Neural cell (in vitro differentiated cells): ENCODE data around the gene ARSI.

ENCODE experiments used
- EP300 ChIP-seq: fragments of 450-650 bp; conservative IDR thresholded peaks from 2 replicates; pipeline ENCODE4 v1.6.1; 2014; ENCODE audit warnings: antibody characterized with exemption, mild to moderate bottlenecking, moderate library complexity; ENCODE audit not compliant: poor library complexity, severe bottlenecking
- EZH2 ChIP-seq: fragments of 200-600, 300-800 bp; shearing (Covaris generic), sonication (generic); IDR thresholded peaks from 2 replicates; pipeline ENCODE4 v1.6.1; 2014; ENCODE audit warnings: antibody characterized with exemption, low read length, borderline replicate concordance, mild to moderate bottlenecking; ENCODE audit not compliant: insufficient read depth, poor library complexity, severe bottlenecking
- POLR2AphosphoS5 ChIP-seq: IDR thresholded peaks from 2 replicates; pipeline ENCODE4 v1.6.1; 2012
- SMC3 ChIP-seq: fragments of 450-650 bp; conservative IDR thresholded peaks from 2 replicates; pipeline ENCODE4 v1.6.1; 2014; ENCODE audit warnings: antibody characterized with exemption, mild to moderate bottlenecking, moderate library complexity; ENCODE audit not compliant: poor library complexity
- TAF1 ChIP-seq: IDR thresholded peaks from 2 replicates; pipeline ENCODE4 v1.6.1; 2012; ENCODE audit warnings: low read depth
- TF ChIP-seq, protein P1 (sequence below): fragments of 450-650 bp; IDR thresholded peaks from 2 replicates; pipeline ENCODE4 v1.5.1; 2014; ENCODE audit warnings: antibody characterized with exemption, mild to moderate bottlenecking, moderate library complexity; ENCODE audit not compliant: poor library complexity, severe bottlenecking
- TF ChIP-seq, protein P2 (sequence below): IDR thresholded peaks from 2 replicates; pipeline ENCODE4 v1.6.1; 2012; ENCODE audit warnings: borderline replicate concordance

DNA sequence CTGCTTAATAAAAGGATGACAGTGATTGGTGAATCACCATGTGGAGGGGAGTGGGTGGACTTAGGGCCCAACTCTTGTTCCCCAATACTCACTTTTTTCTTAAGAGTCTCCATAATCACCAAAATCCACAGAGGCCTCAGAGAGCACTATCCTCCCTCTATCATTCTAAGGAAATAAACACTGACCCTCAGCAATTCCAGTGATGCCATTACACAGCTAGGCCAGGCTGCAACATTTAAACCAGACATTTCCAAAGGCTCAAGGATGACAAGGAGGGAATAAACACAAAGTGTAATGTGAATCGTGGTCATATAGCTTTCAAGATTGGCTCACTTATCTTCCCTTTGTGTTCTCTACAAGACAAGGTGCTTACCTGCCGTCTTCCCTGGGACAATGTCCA is 2.4 kb upstream of the ARSI start:
- TF ChIP-seq, protein P1, sequence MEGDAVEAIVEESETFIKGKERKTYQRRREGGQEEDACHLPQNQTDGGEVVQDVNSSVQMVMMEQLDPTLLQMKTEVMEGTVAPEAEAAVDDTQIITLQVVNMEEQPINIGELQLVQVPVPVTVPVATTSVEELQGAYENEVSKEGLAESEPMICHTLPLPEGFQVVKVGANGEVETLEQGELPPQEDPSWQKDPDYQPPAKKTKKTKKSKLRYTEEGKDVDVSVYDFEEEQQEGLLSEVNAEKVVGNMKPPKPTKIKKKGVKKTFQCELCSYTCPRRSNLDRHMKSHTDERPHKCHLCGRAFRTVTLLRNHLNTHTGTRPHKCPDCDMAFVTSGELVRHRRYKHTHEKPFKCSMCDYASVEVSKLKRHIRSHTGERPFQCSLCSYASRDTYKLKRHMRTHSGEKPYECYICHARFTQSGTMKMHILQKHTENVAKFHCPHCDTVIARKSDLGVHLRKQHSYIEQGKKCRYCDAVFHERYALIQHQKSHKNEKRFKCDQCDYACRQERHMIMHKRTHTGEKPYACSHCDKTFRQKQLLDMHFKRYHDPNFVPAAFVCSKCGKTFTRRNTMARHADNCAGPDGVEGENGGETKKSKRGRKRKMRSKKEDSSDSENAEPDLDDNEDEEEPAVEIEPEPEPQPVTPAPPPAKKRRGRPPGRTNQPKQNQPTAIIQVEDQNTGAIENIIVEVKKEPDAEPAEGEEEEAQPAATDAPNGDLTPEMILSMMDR: no peak
- TF ChIP-seq, protein P2, sequence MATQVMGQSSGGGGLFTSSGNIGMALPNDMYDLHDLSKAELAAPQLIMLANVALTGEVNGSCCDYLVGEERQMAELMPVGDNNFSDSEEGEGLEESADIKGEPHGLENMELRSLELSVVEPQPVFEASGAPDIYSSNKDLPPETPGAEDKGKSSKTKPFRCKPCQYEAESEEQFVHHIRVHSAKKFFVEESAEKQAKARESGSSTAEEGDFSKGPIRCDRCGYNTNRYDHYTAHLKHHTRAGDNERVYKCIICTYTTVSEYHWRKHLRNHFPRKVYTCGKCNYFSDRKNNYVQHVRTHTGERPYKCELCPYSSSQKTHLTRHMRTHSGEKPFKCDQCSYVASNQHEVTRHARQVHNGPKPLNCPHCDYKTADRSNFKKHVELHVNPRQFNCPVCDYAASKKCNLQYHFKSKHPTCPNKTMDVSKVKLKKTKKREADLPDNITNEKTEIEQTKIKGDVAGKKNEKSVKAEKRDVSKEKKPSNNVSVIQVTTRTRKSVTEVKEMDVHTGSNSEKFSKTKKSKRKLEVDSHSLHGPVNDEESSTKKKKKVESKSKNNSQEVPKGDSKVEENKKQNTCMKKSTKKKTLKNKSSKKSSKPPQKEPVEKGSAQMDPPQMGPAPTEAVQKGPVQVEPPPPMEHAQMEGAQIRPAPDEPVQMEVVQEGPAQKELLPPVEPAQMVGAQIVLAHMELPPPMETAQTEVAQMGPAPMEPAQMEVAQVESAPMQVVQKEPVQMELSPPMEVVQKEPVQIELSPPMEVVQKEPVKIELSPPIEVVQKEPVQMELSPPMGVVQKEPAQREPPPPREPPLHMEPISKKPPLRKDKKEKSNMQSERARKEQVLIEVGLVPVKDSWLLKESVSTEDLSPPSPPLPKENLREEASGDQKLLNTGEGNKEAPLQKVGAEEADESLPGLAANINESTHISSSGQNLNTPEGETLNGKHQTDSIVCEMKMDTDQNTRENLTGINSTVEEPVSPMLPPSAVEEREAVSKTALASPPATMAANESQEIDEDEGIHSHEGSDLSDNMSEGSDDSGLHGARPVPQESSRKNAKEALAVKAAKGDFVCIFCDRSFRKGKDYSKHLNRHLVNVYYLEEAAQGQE: no peak
- TF ChIP-seq SMC3: no peak
- no peak for TF ChIP-seq POLR2AphosphoS5
- no peak for TF ChIP-seq EP300
- TF ChIP-seq EZH2: no peak
- no peak for TF ChIP-seq TAF1
